Hematopoietic multipotent progenitor cell (in vitro differentiated cells): ENCODE data around the gene ATF7. TPM values are rescaled to one million over a fixed set of nuclear protein-coding genes. Genes with fewer than 3 reads are reported as not detected.

Experiments used
- DNase-seq, 3 donors: peaks; one replicate each; pipeline ENCODE4 v3.0.0-alpha.2; 2011 to 2015; ENCODE audit warnings: low read depth in 2 of 3, low spot score in 2 of 3
- total RNA-seq: library from RNA; depleted of rRNA; stranded (reverse); fragments of >200 nt; gene quantifications from one replicate; pipeline ENCODE4 v1.2.3, GENCODE V29; 2012

The ATF7 gene
- total RNA-seq, 1 donor, result 13.5 TPM

- DNase-seq, result no peak
Measured at GRCh38 chr12:53504004-53504920, 121.9 kb downstream of the ATF7 start.

DNA sequence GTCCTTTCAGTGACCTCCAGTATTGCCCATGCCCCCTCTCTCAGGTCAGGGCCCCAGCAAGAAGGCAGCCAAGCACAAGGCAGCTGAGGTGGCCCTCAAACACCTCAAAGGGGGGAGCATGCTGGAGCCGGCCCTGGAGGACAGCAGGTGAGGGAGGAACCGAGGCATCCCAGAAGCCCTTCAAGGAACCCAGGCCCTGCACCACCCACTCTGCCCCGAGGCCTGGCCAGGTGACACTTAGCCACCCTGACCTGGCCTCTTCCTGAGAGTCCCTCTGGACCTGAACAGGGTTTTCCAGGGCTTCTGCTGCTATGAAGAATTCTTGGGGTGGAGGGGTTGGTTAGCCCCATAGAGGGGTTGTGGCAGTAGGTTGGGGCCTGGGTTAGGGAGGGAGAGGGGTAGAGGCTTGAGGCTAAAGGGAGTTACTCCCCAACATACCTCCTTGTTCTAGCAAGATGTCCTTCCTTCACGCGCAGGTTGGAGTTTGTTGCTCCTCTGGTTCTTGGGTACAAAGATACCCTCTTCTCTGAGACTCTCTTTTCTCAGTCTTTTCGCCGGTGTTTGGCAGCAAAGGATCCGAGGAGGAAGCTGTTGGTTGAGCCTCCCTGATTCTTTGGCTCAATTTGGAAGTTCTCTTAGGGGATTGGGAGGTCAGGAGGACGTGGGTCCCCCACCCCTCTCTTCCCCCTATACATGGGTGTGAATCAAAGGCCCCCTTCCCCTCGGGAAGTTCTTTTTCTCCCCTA, 123.0 kb downstream of the ATF7 start:
- DNase-seq, result no peak

DNA sequence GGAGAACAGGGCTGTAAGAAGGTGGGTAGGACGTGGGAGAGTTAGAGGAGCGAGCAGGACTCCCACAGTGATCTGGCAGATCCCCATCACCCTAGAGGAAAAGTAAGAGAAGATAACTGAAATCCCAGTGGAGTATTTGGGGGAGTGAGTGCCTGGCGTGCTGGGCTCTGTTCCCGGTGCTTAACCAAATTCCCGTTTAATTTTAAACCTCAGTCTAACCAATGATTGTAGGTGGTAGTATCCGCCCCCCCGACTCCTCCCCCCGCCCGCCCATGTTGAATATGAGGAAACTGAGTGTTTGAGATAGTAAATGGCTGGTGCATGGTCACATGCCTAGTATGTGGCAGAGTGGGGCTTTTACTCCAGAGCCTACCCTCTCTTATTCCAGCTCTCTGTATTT, 123.9 kb downstream of the ATF7 start:
- DNase-seq, result no peak

DNA sequence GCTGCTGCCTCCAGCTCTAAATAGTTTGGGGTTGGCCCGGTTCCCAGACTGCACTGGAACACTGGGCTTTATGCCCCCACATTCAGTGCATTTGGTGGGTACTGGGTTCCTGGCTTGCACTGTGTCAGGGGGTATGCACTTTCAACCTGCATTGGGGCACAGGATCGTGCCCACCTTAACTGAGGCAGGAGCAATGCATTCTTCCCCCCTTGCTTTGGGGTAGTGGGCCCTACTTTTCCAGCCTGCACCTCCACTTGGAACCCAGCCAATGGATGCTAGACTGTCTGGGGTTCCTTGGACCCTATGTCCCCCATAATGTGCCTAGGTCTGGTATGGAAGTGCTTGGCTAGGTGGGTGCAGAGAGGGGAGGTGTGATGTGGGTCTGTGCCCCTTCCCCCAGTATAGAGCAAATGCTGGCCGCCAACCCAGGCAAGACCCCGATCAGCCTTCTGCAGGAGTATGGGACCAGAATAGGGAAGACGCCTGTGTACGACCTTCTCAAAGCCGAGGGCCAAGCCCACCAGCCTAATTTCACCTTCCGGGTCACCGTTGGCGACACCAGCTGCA, 124.5 kb downstream of the ATF7 start:
- no peak for DNase-seq

- DNase-seq, result peak; percentile 93 to 100 (median 99)
Measured at GRCh38 chr12:53500776-53501614, 125.2 kb downstream of the ATF7 start, which contains the start of gene TARBP2. Gene TARBP2, plus strand, starts transcription at chr12:53501283. Its CDS starts 126 bp downstream, at chr12:53501409.

GRCh38 chr12:53500142-53500775, 125.9 kb downstream of the ATF7 start:
- DNase-seq, result peak in 2 of 3 donors; percentile 49 to 61

DNA sequence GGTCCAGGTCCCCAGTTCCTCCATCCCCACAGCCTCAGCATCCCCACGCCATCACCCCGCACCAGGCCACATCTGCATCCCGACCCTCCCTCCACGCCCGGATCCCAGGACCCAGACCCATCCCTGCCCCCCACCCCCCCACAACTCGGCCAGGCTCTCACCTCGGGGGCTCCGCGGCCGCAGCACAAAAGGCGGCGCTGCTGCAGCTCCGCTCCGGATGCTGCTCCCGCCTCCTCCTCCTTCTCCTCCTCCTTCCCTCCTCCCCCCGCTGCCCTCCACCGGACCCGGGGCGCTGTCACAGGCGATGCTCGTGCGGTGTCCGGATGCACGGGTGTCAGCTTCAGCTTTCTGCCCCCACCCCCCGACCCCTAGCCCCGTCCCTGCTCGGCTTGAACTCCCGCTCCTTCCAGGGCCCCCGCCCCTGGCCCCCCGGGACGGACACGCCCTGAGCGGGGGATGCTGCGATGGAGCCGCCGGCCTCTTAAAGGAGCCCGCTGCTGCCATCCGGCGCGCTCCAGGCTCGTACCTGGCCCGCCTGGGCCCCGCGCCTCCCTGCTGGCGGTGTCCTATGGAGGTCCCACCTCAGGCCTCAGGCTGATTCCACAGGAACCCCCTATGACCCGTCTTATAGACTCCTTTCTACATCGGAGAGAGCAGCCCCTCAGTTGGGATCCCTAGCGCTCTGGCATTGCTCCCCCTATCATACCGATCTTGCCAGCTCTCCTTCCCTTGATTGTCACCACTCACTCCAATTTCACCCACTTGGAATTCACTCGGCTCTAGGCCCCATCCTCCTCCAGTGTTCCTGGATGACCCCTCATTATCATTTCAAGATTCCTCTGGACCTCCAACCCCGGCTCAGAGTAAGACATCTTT, 126.7 kb downstream of the ATF7 start, which contains the start of gene MAP3K12:
Gene MAP3K12 (minus strand): TSS at position 193 of the 876 bp plus-strand sequence. CDS start 12,067 bp downstream, outside the sequence.
- peak in 2 of 3 donors; percentile 20 to 39 for DNase-seq

DNA sequence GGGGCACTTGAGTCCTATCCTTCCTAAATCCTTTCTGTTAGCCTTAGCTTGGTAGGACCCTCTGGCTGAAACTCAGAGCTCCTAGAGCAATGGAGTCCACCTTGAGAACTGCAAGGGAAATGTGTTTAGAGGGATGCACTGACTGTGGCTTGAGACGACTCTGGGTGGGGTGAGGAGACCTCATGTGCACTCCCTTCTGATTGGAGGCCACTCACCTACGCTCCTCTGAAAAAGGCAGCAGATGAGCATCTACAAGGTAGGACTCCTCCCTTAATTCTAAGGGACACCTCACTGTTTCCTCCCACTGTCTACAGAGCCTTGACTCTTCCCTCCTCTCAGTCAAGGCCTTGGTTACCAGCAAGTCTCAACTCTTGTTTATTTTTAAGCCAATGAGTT, 127.9 kb downstream of the ATF7 start:
- no peak for DNase-seq

GRCh38 chr12:53497461-53497860, 128.7 kb downstream of the ATF7 start:
- DNase-seq, result no peak

- no peak for DNase-seq
Measured at GRCh38 chr12:53496752-53497032, 129.5 kb downstream of the ATF7 start.

- peak in 1 of 3 donors; percentile 25 for DNase-seq
Measured at GRCh38 chr12:53495903-53496751, 130.1 kb downstream of the ATF7 start.

GRCh38 chr12:53493610-53494391, 132.4 kb downstream of the ATF7 start:
- no peak for DNase-seq

DNA sequence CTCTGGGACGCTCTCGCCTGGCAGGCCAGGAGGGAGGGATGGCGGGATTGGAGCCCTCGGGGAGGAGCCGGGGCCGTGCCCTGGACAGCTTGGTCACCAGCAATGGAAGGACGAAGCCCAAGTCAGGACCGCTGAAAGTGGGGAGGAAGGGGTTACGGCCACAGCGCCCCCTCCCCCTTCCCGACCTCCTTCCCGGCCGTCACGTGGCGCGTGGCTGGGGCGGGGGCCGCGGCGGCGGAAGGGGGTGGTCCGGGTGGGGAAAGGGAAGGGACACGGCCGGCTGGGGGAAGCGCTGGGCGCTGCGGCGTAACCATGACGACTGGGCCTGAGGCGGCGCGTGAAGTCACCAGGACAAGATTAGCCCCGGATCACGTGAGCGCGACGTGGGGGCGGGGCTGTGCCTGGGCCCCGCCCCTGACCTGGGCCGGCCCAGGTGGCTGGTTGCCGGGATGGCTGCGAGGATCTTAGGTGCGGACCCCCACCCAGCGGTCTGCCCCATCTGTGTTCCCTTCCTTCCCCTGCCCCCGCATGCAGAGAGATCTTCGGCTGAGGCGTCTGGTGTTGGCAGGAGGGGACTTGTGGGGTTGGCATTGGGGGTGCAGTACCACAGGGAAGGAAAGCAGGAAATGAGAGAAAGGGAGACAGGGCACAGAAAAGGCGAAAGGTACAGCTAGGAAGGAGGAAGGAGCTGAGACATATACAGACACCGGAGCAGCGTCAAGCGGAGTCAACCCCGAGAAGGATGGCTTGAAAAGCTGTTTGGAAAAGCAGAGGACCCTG, 133.2 kb downstream of the ATF7 start:
- DNase-seq, result peak; percentile 73 to 92 (median 90)

DNA sequence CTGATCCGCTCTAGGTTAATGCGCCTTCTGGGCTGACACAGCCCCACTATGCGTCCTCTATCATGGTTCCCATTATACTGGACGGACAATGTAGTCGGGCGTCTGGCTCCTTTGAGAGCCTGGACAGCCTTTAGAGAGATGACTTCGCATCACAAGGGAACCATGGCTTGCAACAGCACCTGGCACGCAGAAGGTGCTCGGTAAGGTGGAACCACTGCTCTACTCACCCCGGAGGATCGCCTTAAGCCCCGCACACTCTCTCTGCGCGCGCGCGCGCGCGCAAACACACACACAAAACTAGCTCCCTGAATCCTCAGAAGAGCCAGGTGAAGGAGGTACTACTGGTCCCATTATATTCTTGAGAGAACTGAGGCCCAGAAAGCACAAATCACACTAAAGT, 134.0 kb downstream of the ATF7 start:
- peak in 1 of 3 donors; percentile 12 for DNase-seq

DNA sequence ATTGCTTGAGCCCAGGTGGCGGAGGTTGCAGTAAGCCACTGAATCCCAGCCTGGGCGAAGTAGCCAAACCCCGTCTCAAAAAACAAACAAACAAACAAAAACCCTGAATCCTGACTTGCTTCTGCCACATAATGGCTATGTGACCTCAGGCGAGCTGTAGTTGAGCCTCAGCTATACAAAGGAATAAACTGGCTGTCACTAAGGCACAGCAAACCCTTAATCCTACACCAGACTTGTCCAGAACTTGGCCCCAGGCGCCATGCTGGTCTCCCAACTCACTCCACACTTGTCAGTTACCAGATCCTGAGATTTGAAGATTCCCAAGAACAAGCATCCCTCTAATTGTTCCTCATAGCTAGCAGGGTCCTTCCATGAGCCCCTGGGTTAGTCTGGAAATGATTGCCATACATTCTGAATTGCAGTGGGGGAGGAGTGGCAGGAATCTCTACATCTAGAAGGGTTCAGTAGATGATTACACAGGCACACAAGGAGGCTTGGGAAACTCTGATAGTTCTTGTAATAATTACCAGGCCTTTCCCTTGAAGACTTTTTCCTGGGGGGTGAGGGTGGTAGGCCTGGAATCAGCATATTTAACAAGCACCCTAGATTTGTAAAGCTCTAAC, 136.8 kb downstream of the ATF7 start:
- DNase-seq, result no peak
